ENCODE data around the gene STRA6.

DNA sequence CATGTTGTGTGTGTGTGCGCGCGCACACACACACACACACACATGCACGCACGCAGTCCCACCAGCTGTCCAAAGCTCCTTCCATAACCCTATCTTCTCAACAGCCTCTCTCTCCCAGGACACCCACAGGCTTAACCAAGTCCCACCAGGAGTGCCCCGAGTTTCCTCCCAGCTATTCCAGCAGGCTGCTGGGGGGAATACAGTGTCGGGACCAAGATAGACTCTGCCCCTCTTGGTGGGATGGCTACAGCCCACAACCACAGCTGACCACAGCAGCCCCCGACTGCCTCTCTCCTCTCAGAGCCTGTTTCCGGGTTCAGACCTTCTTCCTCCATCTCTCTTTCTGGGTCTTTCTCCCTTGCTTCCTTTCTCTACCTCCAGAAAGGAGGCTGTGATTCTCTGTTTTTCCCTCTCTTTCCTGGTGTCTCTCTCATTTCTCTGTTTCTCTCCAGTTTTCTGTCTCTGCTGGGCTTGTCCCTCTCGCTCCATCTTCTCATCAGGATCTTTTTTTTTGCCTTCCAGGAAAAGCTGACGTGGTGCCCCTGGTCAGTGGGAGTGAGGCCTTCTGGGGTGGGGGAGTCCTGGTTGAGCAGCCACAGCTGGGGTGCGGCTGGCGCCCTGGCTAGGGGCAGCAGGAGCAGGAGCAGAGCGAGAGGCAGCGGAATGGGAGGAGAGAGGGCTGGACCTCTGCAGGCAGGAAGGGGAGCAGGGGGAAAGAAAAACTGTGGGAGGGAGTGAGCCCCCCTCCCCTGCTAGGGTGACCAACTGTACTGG is 32.3 kb downstream of the STRA6 start:
- TF ChIP-seq CTCF (IDR thresholded peaks at IDR 0.05) (no peak), POLR2A (IDR thresholded peaks at IDR 0.05) (no peak)

All from esophagus squamous epithelium (tissue), 4 donors.